DMS 273 (cell line): ENCODE measurements around the gene PDZD2.
"Not testable (repeated sequence)": the region's sequence is repeated elsewhere in the genome, so short reads cannot be mapped to it uniquely, and the experiment has no call there.

Experiments
- DNase-seq: peaks from one replicate; lab custom pipeline; 2025; ENCODE audit not compliant: unreplicated experiment; lab: John Stamatoyannopoulos, UW

PDZD2 gene

GRCh38 chr5:31638748-31639418, at the start of gene PDZD2:
Gene PDZD2, plus strand, starts transcription at chr5:31639131.
- DNase-seq: peak; percentile 89

GRCh38 chr5:31593665-31594064, 45.3 kb upstream of the PDZD2 start:
- no peak for DNase-seq

GRCh38 chr5:31596354-31596753, 42.6 kb upstream of the PDZD2 start:
- DNase-seq: no peak

GRCh38 chr5:31598640-31599611, 40.0 kb upstream of the PDZD2 start:
- no peak for DNase-seq

GRCh38 chr5:31602305-31602704, 36.6 kb upstream of the PDZD2 start:
- not testable (repeated sequence) for DNase-seq

GRCh38 chr5:31604240-31604639, 34.7 kb upstream of the PDZD2 start:
- DNase-seq: no peak

GRCh38 chr5:31604644-31605043, 34.3 kb upstream of the PDZD2 start:
- no peak for DNase-seq

- no peak for DNase-seq
Measured at GRCh38 chr5:31605920-31606319, 33.0 kb upstream of the PDZD2 start.

GRCh38 chr5:31607546-31607945, 31.4 kb upstream of the PDZD2 start:
- no peak for DNase-seq

GRCh38 chr5:31611002-31611401, 27.9 kb upstream of the PDZD2 start:
- no peak for DNase-seq

- DNase-seq: no peak
Measured at GRCh38 chr5:31613651-31614050, 25.3 kb upstream of the PDZD2 start.

- no peak for DNase-seq
Measured at GRCh38 chr5:31614151-31615020, 24.5 kb upstream of the PDZD2 start.

- no peak for DNase-seq
Measured at GRCh38 chr5:31617867-31618266, 21.1 kb upstream of the PDZD2 start.

GRCh38 chr5:31620026-31620425, 18.9 kb upstream of the PDZD2 start:
- DNase-seq: no peak

- no peak for DNase-seq
Measured at GRCh38 chr5:31623249-31623648, 15.7 kb upstream of the PDZD2 start.

- no peak for DNase-seq
Measured at GRCh38 chr5:31625394-31625793, 13.5 kb upstream of the PDZD2 start.

- DNase-seq: peak; percentile 14
Measured at GRCh38 chr5:31626156-31626555, 12.8 kb upstream of the PDZD2 start.

GRCh38 chr5:31626604-31627234, 12.2 kb upstream of the PDZD2 start:
- no peak for DNase-seq

- no peak for DNase-seq
Measured at GRCh38 chr5:31630931-31631330, 8.0 kb upstream of the PDZD2 start.

- DNase-seq: no peak
Measured at GRCh38 chr5:31632460-31632859, 6.5 kb upstream of the PDZD2 start.

- no peak for DNase-seq
Measured at GRCh38 chr5:31635446-31635845, 3.5 kb upstream of the PDZD2 start.
